WTC11 (cell line): Measurements from ENCODE around the gene TAF4. TPM values are rescaled to one million over a fixed set of nuclear protein-coding genes. Genes with fewer than 3 reads are reported as not detected.

ENCODE experiments used
- ATAC-seq: fragments of 200-7000 bp; cut with Tn5 transposase; 2 replicates; pipeline ENCODE4 v1.10.0; 2021; ENCODE audit warnings: mild to moderate bottlenecking, moderate library complexity
- CTCF ChIA-PET: fragments of 300-600 bp; sonication (Branson Sonifier 250); formaldehyde crosslinking; loops from one replicate; lab custom pipeline; 2021; ENCODE audit warnings: antibody characterized with exemption; lab: Charles Lee
- POLR2A ChIA-PET: fragments of 350-600 bp; sonication (Branson Sonifier 250); formaldehyde crosslinking; loops from one replicate; lab custom pipeline; 2021; ENCODE audit warnings: antibody characterized with exemption; lab: Charles Lee
- DNase-seq: peaks from one replicate; pipeline ENCODE4 v3.0.0; 2021; ENCODE audit warnings: low spot score
- H3K27ac Mint-ChIP-seq: 2 replicates; pipeline ENCODE4 v1.8.0; 2021; ENCODE audit warnings: mixed read lengths
- H3K27me3 Mint-ChIP-seq: 2 replicates; pipeline ENCODE4 v1.8.0; 2021; ENCODE audit warnings: low read depth, mild to moderate bottlenecking, moderate library complexity, mixed read lengths
- H3K36me3 Mint-ChIP-seq: 2 replicates; pipeline ENCODE4 v1.8.0; 2021; ENCODE audit warnings: mixed read lengths
- H3K4me1 Mint-ChIP-seq: 2 replicates; pipeline ENCODE4 v1.8.0; 2022; ENCODE audit warnings: mixed read lengths
- H3K4me3 Mint-ChIP-seq: 2 replicates; pipeline ENCODE4 v1.8.0; 2021; ENCODE audit warnings: mild to moderate bottlenecking, moderate library complexity, mixed read lengths
- H3K9me3 Mint-ChIP-seq: 2 replicates; pipeline ENCODE4 v1.8.0; 2021; ENCODE audit warnings: mixed read lengths
- ARID4B ChIP-seq: sonication (generic); formaldehyde crosslinking; IDR thresholded peaks from 2 replicates; pipeline ENCODE4 v1.8.0; 2023; ENCODE audit warnings: missing genetic modification reagents, mild to moderate bottlenecking, borderline replicate concordance
- ATF1 ChIP-seq: sonication (generic); formaldehyde crosslinking; IDR thresholded peaks from 2 replicates; pipeline ENCODE4 v1.8.1; 2023; ENCODE audit warnings: mild to moderate bottlenecking, moderate library complexity, missing genetic modification reagents
- CREB1 ChIP-seq: sonication (generic); formaldehyde crosslinking; IDR thresholded peaks from 2 replicates; pipeline ENCODE4 v1.8.0; 2023; ENCODE audit warnings: mild to moderate bottlenecking, missing genetic modification reagents
- EMX1 ChIP-seq: fragments of 250-450 bp; sonication (Bioruptor Pico); IDR thresholded peaks from 2 replicates; pipeline ENCODE4 v1.8.0; 2021; ENCODE audit warnings: mild to moderate bottlenecking
- ETV6 ChIP-seq: sonication (generic); formaldehyde crosslinking; IDR thresholded peaks from 2 replicates; pipeline ENCODE4 v1.8.1; 2022; ENCODE audit warnings: mild to moderate bottlenecking, missing genetic modification reagents
- JAZF1 ChIP-seq: fragments of 250-450 bp; sonication (Bioruptor Pico); IDR thresholded peaks from 2 replicates; pipeline ENCODE4 v1.9.0; 2021; ENCODE audit warnings: moderate library complexity, mild to moderate bottlenecking, inconsistent platforms
- MXD4 ChIP-seq: fragments of 250-450 bp; sonication (Bioruptor Pico); IDR thresholded peaks from 2 replicates; pipeline ENCODE4 v1.8.0; 2021; ENCODE audit warnings: mild to moderate bottlenecking, moderate library complexity, borderline replicate concordance
- MYBL2 ChIP-seq: sonication (generic); formaldehyde crosslinking; IDR thresholded peaks from 2 replicates; pipeline ENCODE4 v1.8.1; 2023; ENCODE audit warnings: mild to moderate bottlenecking, moderate library complexity, missing genetic modification reagents
- NR1H2 ChIP-seq: sonication (generic); formaldehyde crosslinking; IDR thresholded peaks from 2 replicates; pipeline ENCODE4 v1.9.0; 2021; ENCODE audit warnings: mild to moderate bottlenecking, moderate library complexity, missing genetic modification reagents
- NR3C1 ChIP-seq: sonication (generic); formaldehyde crosslinking; conservative IDR thresholded peaks from 2 replicates; pipeline ENCODE4 v1.8.1; 2023; ENCODE audit warnings: low read depth, mild to moderate bottlenecking, missing genetic modification reagents
- RELA ChIP-seq: sonication (generic); formaldehyde crosslinking; IDR thresholded peaks from 2 replicates; pipeline ENCODE4 v1.8.1; 2022; ENCODE audit warnings: missing genetic modification reagents, mild to moderate bottlenecking, borderline replicate concordance
- SMAD3 ChIP-seq: sonication (generic); formaldehyde crosslinking; IDR thresholded peaks from 2 replicates; pipeline ENCODE4 v1.8.0; 2022; ENCODE audit warnings: missing genetic modification reagents, mild to moderate bottlenecking, borderline replicate concordance
- SMAD4 ChIP-seq: sonication (generic); formaldehyde crosslinking; IDR thresholded peaks from 2 replicates; pipeline ENCODE4 v1.8.0; 2022; ENCODE audit warnings: mild to moderate bottlenecking, missing genetic modification reagents
- TCF7 ChIP-seq: sonication (generic); formaldehyde crosslinking; IDR thresholded peaks from 2 replicates; pipeline ENCODE4 v1.8.0; 2022; ENCODE audit warnings: mild to moderate bottlenecking, low read depth, missing genetic modification reagents, moderate library complexity
- ZBTB21 ChIP-seq: sonication (generic); formaldehyde crosslinking; IDR thresholded peaks from 2 replicates; pipeline ENCODE4 v1.8.1; 2023; ENCODE audit warnings: mild to moderate bottlenecking, missing genetic modification reagents, borderline replicate concordance
- ZNF219 ChIP-seq: sonication (generic); formaldehyde crosslinking; IDR thresholded peaks from 2 replicates; pipeline ENCODE4 v1.8.0; 2023; ENCODE audit warnings: missing genetic modification reagents, mild to moderate bottlenecking, borderline replicate concordance
- ZNF396 ChIP-seq: fragments of 250-450 bp; sonication (Bioruptor Pico); IDR thresholded peaks from 2 replicates; pipeline ENCODE4 v1.8.0; 2021; ENCODE audit warnings: mild to moderate bottlenecking, moderate library complexity, borderline replicate concordance
- ZNF423 ChIP-seq: fragments of 250-450 bp; sonication (Bioruptor Pico); IDR thresholded peaks from 2 replicates; pipeline ENCODE4 v2.1.2; 2022; ENCODE audit warnings: mild to moderate bottlenecking, moderate library complexity
- total RNA-seq: library from RNA; stranded (reverse); gene quantifications from 3 replicates; pipeline ENCODE4 v1.2.3, GENCODE V29; 2021
- TF ChIP-seq, protein P1 (sequence below): sonication (generic); formaldehyde crosslinking; IDR thresholded peaks from 2 replicates; pipeline ENCODE4 v1.8.1; 2023; ENCODE audit warnings: mild to moderate bottlenecking, missing genetic modification reagents, moderate library complexity
- TF ChIP-seq, protein P2 (sequence below): fragments of 200-600 bp; IDR thresholded peaks from 2 replicates; pipeline ENCODE4 v1.8.0; 2022; ENCODE audit warnings: antibody characterized with exemption
- TF ChIP-seq, protein P3 (sequence below): sonication (generic); formaldehyde crosslinking; IDR thresholded peaks from 2 replicates; pipeline ENCODE4 v1.8.1; 2022; ENCODE audit warnings: mild to moderate bottlenecking, missing genetic modification reagents, moderate library complexity, borderline replicate concordance

The TAF4 gene
- total RNA-seq, 1 experiment from 2014 or later, result 34.4 TPM

GRCh38 chr20:62011403-62011790, 54.3 kb downstream of the TAF4 start:
- no peaks in the 10 kb centered on the region for H3K9me3 Mint-ChIP-seq
- H3K4me1 Mint-ChIP-seq, result peaks cover 4% of the 10 kb centered on the region
- peak overlapping the region; percentile 91; the same call in 1 of the 2 replicates for H3K27ac Mint-ChIP-seq
- no peak for TF ChIP-seq ATF1 (CRISPR knock-in tag)
- H3K27me3 Mint-ChIP-seq, result no peaks in the 10 kb centered on the region
- peak; percentile 66 for ATAC-seq
- no peak for DNase-seq
- no peak overlapping the region for H3K4me3 Mint-ChIP-seq
- ChIA-PET POLR2A (no interaction called here), CTCF (interaction anchor here (0.5 to 2.0 kb wide), 36 partner anchors 8 to 375 kb away, joined by 3 to 28 read pairs (median 5); partner anchors contain the start of genes LSM14B and RPS21)
- peaks cover 35% of the 10 kb centered on the region for H3K36me3 Mint-ChIP-seq

DNA sequence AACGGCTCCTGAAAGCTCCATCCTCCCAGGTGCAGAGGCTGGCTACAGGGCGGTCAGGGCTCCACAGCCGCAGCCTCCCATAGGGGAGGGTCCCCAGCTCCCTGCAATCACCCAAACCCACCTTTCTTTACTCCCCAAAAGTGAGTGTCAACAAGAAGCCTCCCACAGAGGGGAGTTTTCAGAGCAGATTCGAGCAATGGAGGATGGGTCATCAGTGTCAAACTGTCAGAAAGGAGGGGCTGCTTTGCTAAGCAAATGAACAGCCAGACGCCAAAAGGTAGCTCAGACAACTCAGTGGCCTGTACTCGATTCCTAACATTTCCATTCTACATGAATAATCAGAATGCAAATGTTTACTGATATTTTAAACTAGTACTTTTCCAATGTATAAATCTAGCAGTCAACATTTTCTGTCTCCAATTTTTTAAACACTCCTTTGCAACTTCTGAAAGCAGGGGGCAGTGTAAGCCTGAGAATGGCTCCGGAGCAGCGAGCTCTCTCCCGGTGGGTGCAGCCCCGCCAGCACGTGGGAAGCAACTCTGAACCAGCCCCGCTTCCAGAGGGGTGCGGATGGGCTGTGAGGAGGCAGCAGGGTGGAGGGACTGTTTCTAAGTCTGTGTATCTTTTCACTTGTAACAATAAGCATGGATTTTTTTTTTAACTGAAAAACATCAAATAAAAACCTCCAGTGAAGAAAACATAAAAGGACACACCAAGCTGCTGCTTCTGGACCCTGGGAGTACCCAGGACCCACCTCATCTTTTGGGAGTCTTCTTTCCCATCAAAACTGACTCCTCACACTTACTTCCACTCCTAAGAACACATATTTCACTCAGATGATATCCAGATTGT, 54.9 kb downstream of the TAF4 start:
- peak; percentile 80 for ATAC-seq
- TF ChIP-seq, protein P1, sequence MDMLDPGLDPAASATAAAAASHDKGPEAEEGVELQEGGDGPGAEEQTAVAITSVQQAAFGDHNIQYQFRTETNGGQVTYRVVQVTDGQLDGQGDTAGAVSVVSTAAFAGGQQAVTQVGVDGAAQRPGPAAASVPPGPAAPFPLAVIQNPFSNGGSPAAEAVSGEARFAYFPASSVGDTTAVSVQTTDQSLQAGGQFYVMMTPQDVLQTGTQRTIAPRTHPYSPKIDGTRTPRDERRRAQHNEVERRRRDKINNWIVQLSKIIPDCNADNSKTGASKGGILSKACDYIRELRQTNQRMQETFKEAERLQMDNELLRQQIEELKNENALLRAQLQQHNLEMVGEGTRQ, result peak; percentile 24; the same call in 1 of the 2 replicates
- TF ChIP-seq, protein P2, sequence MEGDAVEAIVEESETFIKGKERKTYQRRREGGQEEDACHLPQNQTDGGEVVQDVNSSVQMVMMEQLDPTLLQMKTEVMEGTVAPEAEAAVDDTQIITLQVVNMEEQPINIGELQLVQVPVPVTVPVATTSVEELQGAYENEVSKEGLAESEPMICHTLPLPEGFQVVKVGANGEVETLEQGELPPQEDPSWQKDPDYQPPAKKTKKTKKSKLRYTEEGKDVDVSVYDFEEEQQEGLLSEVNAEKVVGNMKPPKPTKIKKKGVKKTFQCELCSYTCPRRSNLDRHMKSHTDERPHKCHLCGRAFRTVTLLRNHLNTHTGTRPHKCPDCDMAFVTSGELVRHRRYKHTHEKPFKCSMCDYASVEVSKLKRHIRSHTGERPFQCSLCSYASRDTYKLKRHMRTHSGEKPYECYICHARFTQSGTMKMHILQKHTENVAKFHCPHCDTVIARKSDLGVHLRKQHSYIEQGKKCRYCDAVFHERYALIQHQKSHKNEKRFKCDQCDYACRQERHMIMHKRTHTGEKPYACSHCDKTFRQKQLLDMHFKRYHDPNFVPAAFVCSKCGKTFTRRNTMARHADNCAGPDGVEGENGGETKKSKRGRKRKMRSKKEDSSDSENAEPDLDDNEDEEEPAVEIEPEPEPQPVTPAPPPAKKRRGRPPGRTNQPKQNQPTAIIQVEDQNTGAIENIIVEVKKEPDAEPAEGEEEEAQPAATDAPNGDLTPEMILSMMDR, result peak; percentile 32; the same call in 1 of the 2 replicates
- no peak for TF ChIP-seq NR1H2
- Mint-ChIP-seq H3K4me3 (no peak overlapping the region), H3K4me1 (peaks cover 4% of the 10 kb centered on the region), H3K27me3 (no peaks in the 10 kb centered on the region), H3K9me3 (no peaks in the 10 kb centered on the region), H3K27ac (peak overlapping the region; percentile 91; the same call in 1 of the 2 replicates), H3K36me3 (peaks cover 40% of the 10 kb centered on the region)
- peak; percentile 69 for DNase-seq
- ChIA-PET POLR2A (no interaction called here), CTCF (interaction anchor here (0.5 to 2.0 kb wide), 36 partner anchors 9 to 376 kb away, joined by 3 to 28 read pairs (median 5); partner anchors contain the start of genes LSM14B and RPS21)

GRCh38 chr20:62009869-62010445, 55.7 kb downstream of the TAF4 start:
- Mint-ChIP-seq H3K4me1 (peaks cover 4% of the 10 kb centered on the region), H3K4me3 (no peak overlapping the region), H3K27me3 (no peaks in the 10 kb centered on the region), H3K36me3 (peaks cover 44% of the 10 kb centered on the region), H3K9me3 (no peaks in the 10 kb centered on the region), H3K27ac (no peak overlapping the region)
- ChIA-PET POLR2A (no interaction called here), CTCF (interaction anchor here (1.4 to 1.9 kb wide), 6 partner anchors 9 to 359 kb away, joined by 3 to 14 read pairs (median 6); partner anchors contain the start of gene LSM14B)
- DNase-seq, result no peak
- no peak for ATAC-seq
- TF ChIP-seq MYBL2 (CRISPR knock-in tag) (no peak), ETV6 (CRISPR knock-in tag) (no peak), ZNF219 (no peak), ARID4B (CRISPR knock-in tag) (no peak), NR3C1 (no peak), MXD4 (CRISPR knock-in tag) (no peak), EMX1 (CRISPR knock-in tag) (no peak), SMAD4 (CRISPR knock-in tag) (no peak), ZBTB21 (CRISPR knock-in tag) (no peak), CREB1 (CRISPR knock-in tag) (no peak), TCF7 (CRISPR knock-in tag) (no peak), JAZF1 (no peak), ZNF423 (CRISPR knock-in tag) (no peak), RELA (CRISPR knock-in tag) (no peak), ZNF396 (CRISPR knock-in tag) (no peak), SMAD3 (no peak)
- TF ChIP-seq, protein P3, sequence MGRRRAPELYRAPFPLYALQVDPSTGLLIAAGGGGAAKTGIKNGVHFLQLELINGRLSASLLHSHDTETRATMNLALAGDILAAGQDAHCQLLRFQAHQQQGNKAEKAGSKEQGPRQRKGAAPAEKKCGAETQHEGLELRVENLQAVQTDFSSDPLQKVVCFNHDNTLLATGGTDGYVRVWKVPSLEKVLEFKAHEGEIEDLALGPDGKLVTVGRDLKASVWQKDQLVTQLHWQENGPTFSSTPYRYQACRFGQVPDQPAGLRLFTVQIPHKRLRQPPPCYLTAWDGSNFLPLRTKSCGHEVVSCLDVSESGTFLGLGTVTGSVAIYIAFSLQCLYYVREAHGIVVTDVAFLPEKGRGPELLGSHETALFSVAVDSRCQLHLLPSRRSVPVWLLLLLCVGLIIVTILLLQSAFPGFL (CRISPR knock-in tag), result no peak
